HG02885 (cell line): Measurements from ENCODE around the gene SLC12A7.

Experiments
- ATAC-seq: cut with Tn5 transposase; IDR thresholded peaks from one replicate; pipeline ENCODE4 v1.9.1; 2021; ENCODE audit warnings: mild to moderate bottlenecking; ENCODE audit not compliant: unreplicated experiment, poor library complexity

Gene SLC12A7

DNA sequence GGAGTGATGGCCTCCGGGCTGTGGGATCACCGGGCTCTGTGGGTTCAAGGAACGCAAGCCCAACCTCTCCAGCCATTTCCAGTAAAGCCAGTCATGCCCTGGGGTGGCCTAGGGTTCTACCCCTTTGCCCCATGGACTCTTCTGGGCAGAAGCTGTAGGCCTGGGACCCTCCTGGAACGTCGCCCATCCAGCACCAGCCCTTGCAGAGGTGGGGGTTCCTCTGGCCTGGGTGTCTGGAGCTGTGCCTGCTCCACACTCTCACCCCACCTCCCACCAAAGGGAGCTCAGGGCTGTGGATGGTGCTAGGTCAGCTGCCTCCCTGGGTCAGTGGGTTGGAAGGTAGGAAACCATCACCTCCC, 1.4 kb upstream of the SLC12A7 start:
- ATAC-seq, result no peak

DNA sequence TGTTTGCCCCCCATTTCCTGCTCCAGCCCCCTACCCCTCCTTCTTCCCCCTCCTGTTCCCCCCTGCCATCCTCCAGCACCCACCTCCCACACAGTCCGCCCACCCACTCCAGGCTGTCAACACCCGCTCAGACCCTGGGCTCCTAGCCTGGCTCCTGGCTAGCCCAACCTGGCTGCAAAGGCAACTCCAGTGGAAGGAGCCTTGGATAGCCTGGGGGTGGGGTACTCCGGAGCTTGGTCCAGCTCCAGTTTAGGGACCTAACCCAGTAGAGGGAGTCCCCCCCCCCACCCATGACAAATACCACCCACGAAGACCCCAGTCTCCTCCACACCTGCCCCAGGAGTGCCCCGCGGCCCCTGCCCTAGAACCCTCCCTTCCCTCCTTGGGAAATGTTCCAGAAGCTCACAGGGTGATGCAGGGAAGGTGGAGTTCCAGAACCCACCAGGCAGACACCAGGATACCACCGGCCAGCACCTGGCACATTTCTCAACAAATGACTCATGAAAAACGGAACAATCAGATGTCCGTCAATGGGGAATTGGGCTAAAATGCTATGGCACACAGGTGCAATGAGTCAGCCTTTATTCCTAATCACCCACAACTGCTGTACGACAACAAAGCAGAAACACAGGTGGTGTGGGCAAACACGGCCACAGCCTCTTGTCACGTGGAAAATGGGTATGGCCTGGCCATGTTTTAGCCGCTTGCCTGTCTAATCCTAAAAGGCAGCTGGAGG, 901 bp upstream of the SLC12A7 start:
- no peak for ATAC-seq

DNA sequence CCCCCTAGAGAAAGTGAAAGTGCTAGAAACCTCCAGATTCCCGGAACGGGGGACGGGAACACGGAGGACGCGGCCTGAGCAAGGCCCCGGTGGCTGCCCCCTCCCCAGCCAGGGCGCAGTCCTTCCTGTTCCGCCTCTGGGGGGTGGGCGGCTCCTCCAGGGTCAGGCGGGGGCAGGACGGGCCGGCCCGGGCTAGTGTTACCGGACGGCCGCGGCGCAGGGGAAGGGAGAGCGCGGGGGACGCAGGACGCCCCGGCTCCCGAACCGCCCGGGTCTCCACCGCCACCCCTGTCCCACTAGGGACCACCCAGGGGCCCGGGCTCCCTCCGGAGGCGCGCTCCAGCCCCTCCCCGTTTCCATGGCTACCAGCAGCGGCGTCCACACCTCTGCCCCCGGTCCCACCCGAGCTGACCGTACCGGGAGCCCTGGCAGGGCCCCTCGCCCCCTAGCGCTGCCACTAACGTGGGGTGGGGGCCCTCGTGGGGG, 579 bp downstream of the SLC12A7 start:
- no peak for ATAC-seq

DNA sequence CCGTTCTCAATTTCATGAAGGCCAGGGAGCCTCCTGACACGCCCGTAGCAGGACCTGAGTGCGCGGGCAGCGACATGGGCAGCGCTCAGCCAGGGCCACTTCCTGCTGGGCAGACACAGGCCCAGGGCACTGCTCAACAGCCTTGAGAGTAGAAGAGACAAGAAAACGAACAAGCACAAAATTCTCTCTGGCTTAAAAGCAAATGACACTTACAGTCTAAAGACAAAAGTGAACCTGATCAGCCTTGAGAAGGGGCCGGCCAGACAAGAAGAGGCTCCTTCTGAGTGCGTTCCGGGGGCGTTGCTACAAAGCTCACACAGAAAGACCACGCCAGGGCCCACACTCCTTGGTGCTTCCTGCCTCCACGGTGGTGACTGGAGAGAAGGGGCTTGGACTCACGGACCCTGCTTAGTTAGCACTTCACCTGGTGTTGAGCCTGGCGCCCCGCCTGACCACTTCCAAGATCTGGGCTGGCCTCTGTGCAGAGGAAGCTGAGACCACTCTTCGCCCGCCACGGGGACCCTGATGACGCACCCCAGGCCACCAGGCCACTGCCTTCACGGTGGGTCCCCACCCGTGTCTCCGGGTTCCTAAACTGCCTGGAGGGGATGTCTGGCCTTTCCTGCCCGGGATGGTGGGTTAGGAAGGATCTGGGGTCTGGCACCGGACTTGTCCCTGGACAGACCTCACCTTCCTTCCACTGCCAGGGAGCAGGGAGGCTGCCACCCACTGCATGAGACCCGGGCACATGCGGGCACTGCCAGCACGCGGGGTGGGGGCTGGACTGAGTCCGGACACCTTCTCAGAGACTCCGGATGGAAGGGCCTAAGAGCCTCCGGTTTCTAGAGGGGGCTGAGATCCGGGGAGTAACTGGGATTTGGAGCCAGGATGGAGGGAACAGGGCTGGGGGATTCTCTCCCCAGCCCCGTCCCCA, 1.3 kb downstream of the SLC12A7 start:
- no peak for ATAC-seq

DNA sequence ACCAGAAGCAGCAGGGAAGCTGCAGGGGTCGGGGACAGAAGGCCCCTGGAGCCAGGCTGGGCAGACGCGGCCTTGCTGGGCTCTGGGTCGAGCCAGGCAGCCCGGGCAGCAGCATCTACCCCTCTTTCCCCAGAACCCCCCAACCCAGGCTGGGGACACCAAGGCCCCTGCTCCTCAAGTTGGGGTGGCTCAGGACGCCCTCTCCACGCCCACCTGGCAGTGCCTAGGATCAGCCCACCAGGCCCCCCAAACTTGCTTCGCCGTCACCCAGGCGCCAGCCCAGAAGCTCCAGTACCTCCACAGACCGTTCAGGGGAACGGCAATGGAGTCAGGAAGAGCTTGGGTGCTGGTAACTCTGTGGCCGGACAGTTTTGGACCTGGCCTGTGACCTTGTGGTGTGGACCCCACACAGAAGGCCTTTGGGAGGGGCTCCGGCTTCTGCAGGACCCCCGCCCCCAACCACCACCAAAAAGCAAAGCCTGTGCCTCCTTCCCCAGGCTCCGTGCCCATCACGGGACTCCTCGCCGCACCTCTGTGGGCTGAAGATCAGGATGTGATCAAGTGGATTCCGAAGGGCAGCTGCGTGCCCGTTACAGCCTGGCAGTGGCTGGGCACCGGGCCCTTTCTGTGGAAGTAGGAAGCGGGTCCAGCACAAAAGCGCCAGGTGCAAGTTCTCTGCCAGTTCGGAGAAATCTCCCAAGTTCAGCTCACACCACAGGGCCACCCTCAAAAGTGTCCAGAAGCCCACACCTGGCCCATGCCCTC, 2.1 kb downstream of the SLC12A7 start:
- no peak for ATAC-seq

DNA sequence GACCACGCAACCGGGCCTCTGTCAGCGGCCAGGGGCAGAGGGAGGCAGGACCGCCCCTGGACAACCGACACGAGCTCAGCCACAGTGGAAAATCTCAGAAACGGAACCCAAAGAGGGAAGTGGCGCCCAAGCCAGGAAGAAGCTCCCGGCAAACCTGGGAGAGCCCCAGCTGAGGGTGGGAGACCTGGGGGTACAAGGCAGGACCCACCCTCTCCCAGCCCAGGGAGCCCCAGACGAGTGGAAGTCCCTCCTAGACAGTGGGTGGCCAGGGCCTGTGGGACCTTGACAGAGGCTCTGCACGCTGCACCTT, 3.0 kb downstream of the SLC12A7 start:
- ATAC-seq, result no peak

DNA sequence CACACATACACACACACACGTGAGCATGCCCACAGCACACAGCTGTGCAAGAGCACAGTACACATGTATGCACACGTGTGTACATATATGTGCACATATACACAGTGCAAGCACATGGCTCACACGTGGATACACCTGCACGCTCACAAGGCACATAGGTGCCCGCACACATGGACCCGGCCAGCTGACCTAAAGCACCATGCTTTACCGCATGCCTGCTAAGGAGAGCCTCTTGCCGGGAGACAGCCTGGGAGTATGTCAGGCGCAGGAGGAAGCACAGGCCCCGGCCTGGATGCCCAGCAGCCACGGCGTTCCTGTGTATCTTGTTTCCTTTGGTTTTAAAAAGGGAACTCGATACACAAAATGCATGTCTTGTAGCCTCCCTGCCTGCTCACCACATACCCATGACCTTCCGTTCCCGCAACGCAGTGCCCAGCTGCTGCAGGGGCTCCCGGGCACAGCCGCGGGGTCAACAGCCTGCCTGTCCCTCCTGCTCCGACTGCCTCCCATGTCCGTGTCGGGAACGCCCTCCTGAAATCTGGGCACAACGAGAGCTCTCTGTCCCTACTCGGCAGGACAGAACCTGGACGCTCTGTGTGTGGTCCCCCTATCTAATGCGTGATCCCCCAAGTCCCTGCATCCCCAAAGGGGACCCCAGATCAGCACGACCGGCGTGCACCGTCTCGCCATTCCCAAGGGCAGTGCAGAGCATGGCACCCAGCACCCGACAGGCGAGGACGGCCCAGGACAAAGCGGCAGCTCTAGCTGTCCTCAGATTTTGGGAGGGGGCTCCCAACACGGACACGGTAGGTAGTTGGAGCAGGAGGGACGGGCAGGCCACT, 3.6 kb downstream of the SLC12A7 start:
- ATAC-seq, result no peak

DNA sequence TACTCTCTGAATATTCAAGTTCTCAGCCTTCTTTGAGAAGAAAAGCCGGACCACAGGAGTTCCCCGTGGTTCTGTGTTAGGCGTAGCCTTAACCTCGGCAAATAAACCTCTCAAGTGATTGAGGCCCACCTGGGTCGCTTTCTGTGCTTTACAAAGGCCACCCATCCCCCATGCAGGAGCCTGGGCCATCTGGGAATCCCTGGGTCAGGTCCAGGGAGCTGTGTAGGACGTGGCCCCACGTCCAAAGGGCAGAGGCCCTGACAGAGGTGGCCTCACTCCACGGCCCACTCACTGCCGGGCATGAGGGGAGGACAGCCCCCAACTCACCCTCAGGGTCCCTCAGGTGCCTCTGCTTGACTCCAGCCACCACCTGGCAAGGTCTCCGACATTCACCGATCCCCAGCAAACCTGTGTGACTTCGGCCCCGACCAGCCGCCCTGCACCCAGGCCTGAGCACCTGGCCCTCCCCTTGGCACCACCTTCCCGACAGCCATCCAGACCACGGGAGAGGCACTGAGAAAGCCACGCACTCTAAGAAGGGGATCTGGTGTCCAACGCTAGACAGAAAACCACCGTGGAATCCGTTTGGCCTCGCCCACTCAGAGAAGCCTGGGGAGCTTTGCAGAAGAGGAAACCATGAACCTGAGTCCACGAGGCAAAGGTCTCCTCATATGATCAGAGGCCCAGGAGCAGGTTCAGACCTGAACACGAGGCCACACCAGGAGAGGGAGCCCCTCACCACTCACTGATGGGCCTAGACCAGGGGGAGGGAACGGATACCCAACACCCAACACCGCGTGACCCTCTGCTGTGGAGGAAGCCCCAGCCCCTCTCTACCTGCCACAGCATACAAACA, 4.5 kb downstream of the SLC12A7 start:
- ATAC-seq, result no peak

DNA sequence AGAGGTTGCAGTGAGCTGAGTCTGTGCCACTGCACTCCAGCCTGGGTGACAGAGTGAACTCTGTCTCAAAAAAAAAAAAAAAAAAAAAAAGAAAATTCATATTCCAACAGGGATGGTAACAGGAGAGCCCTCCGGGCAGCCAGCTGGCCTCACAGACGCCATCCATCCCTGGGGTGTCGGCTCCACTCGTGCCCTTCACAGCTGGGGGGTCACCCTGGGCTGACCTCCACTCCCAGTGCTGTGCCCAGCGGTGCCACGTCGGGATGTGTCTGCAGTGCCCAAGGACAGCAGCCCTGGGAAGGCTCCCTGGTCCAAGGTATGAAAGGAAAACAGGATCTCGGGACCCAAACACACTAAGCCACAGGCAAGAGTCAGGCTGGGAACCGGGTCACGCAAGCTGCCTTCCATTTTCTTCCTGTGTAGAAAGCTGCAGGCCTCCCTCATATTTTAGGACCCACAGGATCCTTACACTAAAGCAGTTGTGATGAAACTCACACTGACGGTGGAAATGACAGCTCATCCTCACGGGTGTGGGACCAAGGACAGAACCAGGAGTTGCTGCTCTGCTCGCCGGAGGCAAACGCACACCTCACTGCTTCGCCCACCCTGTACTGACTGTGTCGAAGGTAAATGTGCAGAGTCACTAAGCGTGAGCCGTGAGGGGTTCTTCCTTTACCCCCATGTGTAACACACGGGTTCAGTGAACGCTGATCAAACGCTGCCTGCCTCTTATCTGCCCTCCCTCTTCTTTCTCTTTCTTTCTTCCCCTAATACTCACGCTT, 5.3 kb downstream of the SLC12A7 start:
- no peak for ATAC-seq

DNA sequence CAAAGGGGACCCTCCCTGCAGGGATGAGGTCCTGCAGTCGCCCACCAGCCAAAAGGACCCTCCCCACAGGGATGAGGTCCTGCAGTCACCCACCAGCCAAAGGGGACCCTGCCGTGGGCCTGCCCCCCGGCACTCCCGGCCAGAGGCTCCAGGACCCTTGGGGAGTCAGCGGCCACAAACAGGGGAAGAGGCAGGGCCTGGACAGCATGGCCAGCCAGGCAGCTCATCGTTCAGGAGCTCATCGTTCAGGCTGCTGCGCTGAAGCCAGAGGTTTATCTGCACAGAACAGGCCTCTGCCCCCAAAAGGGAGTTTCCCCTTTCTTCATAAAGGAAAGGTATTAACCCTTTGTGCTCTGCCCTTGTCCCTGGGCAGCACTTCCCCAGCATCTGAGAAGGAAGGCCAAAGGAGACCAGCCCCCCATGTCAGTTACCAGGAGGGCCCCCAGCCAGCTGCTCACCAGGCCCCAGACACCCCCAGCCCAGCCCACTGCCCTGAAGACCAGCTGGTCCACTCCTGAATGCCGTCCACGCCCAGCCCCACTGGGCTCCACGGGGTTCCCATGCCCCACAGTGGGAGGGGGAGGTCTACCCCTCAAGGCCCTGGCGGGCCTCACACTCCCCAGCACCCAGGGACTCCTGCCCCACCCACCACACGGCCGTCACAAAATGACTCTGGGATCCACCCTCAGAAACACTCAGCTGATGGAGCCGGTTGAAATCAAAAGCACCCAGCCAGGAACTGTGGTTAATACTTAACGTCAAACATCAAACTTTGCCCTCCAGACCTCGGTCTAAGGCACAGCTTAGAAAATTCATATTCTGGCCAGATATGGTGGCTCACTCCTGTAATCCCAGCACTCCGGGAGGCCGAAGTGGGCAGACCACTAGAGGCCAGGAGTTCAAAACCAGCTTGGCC, 6.3 kb downstream of the SLC12A7 start:
- ATAC-seq, result no peak

DNA sequence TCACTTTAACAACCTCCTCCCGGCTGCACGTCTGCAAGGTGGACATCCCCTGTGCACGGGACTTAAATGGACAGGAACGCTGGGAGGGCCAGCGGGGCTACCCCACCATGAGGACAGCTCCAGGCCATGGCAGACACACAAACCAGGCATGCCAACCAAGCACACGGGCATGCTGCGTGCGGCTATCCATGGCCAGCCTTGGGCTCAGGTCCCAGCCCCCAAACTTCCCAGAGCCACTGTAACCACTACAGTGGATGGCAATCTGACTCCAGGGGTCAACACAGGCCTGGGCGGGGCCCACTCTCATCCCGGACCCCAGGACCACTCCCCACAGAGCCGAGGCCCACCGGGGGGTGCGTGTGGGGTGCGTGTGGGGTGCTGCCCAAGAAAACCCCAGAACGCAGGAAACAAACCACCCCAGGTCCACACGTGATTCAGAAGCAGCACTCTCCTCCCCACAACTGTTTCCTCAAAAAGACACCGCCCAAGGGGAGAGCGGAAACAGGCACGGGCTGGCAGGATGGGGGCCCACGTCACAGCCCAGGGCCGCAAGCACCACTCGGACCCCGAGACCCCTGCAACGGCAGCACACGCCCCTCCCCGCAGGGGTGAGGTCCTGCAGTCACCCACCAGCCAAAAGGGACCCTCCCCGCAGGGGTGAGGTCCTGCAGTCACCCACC, 7.4 kb downstream of the SLC12A7 start:
- no peak for ATAC-seq

DNA sequence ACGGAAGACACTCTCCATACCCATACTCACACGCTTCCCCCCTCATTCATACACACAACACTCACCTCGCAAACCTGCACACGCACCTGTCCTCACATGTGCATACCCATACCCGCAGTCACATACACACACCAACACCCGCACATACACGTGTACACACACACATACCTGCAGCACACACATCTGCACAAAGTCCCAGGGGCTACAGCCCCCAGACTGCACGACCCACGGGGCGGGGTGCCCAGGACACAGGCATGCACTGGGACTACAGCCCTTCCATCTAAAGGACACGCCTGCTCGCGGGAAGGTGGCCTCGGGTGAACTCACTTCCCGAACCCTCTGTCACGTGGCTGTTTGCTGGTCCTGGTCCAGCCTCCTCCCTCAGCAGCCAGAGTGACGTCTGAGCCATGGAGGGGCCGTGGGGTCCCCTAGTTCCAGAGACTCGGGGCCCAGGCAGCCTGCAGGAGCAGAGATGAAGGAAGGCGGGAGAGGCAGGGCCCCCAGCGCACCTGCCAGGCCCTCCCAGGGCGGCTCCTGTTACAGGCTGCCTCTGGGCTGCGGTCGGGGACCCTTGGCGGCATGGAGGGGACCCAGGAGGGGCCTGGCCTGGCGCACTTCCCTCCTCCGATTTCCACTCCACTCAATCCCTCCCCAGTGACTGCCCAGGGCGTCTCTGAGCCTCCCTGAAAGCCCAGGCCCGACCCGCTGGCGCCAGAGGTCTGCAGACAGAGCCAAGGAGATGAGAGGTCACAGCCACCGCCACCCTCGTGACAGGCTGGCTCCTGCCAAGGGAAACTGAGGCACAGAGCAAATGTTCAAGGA, 8.1 kb downstream of the SLC12A7 start:
- ATAC-seq, result no peak

DNA sequence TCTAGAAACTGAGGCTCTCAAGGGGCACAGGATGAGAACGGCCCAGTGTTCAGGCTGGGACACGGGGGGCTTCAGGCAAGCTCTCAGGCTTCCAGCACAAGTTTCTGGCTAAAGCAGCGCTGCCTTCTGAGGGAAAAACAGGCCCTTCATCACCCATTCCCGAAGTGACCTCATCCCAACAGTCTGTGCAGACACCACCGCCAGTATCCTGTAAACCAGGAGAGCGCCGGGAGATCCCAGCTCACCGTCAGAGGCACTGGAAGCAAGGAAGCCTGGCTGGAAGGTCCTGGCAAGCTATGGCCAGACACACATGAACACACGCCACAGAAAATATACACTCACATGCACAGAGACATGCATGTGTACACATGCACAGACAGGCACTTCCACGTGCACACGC, 8.8 kb downstream of the SLC12A7 start:
- no peak for ATAC-seq

DNA sequence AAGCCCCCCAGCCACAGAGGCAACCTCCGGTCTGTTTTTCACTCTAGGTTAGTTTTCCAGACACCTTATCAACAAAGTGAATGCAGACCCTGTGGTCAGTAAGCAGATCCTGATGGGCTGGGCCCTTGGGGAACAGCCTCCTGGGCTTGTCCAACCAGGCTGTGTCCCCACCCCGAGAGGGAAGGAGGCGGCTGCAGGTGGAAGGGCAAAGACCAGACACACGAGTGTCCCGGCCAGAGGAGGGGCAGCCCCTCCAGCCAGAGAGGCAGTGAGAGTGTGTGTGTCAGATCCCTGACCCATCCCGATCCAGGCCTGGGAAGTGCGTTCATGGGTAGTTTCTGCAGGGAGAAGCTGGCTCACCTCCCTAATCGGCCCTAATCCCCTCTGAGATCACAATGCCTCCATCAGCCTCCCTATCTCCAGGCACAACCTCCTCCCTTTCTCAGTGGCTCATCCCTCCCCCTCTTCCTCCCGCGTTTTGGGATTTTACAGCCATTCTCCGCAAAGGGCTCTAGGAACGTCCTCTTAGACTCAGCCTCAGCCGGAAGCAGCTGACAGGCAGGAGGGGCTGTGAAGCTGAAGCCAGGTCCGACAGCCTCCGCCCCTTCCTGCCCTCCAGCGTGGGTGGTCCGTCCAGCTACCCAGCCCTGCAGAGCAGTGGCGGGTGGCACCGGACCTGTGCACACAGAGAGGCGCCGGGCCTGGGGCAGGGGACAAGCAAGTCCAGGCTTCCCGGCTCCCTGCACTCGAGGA, 9.7 kb downstream of the SLC12A7 start:
- ATAC-seq, result no peak
